HG02870 (cell line): ENCODE measurements around the gene P2RY8.
"Not testable (repeated sequence)": the region's sequence is repeated elsewhere in the genome, so short reads cannot be mapped to it uniquely, and the experiment has no call there.

ENCODE experiments used
- ATAC-seq: cut with Tn5 transposase; IDR thresholded peaks from one replicate; pipeline ENCODE4 v1.9.1; 2021; ENCODE audit warnings: mild to moderate bottlenecking, moderate library complexity; ENCODE audit not compliant: unreplicated experiment

The P2RY8 gene

DNA sequence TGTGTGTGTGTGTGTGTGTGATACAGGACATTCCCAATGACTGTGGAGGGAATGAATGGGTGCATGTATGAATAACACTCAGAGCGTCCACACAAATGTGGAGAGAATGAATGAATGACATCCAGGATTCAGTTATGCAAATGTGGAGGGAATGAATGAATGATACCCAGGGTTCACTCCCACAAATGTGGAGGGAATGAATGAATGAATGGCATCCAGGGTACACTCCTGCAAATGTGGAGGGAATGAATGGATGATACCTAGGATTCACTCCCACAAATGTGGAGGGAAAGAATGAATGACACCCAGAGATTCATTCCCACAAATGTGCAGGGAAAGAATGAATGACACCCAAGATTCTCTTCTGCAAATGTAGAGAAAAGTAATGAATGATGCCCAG lies 48.2 kb downstream of the P2RY8 start:
- ATAC-seq, result no peak

DNA sequence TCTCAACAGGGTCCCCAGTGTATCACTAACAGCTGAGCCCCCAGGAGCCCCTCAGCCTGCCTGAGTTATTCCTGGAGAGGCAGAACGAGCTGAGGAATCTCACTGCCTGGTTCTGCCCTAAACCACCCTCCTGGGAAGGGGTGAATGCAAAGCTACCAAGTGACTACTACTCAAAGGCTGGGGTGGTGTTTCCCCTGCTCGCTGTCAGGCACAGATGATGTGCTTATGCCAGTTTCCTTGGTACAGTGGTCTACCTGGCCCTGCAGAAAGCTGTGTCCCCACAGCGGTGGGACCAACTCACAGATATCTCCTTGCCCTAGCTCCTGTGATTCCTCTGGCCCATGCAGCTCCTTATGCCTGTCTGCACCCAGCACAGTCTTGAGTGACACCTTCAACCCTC lies 48.8 kb downstream of the P2RY8 start:
- ATAC-seq, result no peak

DNA sequence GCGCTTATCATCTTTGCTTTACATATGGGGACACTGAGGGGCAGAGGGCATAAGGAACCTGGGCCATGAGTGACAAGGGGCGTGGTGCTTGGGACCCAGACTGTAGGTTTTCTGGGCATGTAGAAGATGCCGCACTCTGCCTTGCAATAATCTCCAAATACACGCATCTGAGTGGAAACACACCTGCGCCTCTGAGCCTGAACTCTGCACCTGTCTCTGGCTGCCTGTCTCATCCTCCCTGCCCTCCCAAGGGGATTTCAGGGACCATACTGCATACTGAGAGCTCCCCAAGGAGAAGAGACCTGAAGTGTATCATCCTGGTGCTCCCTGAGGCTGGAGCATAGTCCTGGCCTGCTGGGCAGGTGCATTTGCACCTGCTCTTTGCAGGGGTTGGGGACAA lies 49.6 kb downstream of the P2RY8 start:
- no peak for ATAC-seq

DNA sequence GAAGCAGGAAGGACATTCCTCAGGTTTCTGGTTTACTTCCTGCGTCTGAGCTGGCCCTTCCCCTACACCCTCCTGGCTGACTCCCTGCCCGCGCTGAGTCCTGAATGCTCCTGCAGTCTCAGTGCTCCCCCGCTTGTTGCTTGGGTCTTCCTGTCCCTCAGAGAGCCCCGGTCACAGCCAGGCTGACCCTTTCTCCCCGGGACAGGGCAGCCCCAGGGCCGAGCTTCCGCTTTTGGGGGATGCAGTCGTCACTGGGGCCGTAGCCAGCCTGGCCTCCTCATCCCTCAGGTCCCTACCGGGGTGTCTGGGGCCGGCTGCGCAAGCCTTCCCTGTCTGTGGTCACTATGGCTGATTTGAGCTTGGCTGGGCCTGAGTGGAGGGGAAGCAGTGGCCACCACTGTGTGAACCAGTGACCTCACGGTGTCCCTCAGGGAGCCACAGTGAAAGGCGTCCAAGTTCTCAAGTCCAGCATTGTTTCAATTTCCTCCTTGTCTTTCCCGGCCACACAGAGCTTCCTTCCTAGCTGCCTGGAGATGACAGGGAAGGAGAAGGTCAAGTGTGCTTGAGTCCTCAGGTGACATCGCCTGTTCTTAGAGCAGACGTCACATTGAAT lies 50.1 kb downstream of the P2RY8 start:
- ATAC-seq, result no peak

DNA sequence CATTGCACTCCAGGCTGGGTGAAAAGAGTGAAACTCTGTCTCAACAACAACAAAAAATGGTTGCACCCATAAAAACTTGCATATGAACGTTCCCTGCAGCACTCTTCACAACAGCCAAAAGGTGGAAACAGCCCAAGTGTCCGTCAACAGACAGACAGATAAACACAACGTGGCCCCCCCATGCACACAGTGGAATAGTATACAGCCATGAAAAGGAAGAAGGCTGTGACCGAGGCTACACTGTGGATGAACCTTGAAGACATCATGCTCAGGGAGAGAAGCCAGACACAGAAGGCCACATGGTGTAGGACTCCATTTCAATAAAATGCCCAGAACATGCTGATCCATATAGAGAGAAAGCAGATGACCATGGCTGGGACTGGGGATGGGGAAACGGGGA lies 50.8 kb downstream of the P2RY8 start:
- no peak for ATAC-seq

DNA sequence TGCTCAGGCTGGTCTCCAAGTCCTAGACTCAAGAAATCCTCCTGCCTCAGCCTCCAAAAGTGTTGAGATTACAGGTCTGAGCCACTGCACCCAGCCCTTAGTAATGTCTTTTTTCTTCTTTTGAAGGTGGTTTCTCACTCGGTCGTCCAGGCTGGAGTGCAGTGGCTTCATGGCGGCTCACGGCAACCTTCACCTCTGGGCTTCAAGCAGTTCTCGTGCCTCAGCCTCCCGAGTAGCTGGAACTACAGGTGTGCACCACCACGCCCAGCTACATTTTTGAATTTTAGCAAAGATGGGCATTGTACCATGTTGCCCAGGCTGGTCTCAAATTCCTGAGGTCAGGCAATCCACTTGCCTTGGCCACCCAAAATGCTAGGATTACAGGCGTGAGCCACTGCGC lies 52.0 kb downstream of the P2RY8 start:
- ATAC-seq, result no peak

DNA sequence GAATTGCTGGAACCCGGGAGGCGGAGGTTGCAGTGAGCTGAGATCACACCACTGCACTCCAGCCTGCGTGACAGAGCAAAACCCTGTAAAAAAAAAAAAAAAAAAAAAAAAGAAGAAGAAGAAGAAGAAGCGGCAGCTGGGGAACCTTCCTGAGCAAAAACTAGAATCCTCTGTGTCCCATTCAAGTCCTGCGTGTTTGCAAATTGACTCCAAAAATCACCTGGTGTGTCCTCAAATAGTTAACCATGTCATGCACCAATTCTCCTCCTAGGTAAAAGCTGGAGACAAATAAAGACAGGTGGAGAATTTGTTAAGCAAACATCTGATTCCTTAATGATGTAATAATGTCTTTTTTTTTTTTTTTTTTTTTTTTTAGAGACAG lies 52.4 kb downstream of the P2RY8 start:
- ATAC-seq, result peak; percentile 15

DNA sequence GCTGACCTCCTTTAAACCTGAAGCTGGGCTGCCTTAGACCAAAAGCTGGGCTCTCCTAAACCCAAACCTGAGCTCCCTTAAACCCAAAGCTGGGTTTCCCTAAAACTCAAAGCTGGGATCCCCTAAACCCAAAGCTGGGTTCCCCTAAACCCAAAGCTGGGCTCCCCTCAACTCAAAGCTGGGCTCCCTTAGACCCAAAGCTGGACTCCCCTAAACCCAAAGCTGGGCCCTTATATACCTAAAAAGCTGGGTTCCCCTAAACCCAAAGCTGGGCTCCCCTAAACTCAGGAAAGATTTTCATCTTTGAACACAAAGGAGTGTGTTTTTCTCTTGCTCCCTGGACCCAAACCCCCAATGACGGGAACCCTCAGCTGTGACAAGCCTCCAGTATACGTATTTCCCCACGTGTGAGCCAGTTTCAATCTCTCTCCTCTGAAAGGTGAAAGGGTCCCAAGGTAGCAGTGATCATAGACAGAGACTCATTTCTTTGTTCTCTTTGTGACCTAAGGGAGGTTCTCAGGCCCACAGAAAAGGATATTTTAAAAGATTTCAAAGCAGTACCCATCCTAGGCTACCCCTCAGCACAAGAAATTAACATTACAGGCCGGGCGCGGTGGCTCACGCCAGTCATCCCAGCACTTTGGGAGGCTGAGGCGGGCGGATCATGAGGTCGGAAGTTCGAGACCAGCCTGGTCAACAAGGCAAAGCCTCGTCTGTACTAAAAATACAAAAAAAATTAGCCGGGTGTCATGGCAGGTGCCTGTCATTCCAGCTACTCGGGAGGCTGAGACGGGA lies 52.9 kb downstream of the P2RY8 start:
- peak; percentile 49 for ATAC-seq

DNA sequence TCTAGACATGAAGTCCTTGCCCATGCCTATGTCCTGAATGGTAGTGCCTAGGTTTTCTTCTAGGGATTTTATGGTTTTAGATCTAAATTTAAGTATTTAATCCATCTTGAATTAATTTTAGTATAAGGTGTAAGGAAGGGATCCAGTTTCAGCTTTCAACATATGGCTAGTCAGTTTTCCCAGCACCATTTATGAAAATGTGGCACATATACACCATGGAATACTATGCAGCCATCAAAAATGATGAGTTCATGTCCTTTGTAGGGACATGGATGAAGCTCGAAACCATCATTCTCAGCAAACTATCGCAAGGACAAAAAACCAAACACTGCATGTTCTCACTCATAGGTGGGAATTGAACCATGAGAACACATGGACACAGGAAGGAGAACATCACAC lies 54.5 kb downstream of the P2RY8 start:
- not testable (repeated sequence) for ATAC-seq

DNA sequence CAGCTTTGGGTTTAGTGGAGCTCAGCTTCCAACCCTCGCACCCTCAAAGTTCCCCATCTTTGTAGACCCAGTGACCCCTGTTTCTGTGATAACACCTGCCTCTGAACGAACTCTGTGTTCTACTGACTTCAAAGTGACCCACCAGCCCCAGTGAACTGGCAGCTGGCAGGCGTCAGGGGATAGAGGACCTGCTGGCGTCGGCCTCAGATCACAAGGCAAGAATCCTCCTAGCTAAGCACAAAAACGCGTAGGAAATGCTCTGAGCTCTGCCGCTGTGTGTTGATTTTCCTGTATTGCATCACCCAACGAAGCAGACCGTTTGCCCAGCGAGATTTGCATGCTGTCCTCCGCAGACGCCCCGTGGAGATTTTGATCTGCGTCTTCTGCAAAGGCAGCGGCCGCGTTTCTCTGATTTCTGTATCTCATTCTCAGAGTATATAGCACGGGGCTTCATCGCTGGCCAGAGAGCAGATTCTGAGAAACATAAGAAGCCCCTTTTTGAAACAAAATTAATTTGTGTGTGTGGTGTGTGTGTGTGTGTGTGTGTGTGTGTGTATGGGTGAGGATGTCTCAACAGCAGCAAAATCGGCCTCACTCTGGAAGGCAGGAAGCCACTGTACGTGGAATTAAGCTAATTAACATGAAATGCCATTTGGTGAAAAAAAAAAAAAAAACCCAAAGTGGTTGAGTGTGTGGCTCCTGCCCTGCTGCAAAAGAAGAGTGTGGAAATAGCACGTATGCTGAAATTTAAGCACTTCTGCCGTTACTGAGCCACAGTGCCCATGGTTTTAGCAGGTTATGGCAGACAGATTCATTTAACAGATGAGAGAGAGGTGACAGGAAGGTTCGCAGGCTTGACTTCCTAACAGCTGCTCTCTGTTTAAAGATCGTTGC lies 55.1 kb downstream of the P2RY8 start:
- no peak for ATAC-seq

DNA sequence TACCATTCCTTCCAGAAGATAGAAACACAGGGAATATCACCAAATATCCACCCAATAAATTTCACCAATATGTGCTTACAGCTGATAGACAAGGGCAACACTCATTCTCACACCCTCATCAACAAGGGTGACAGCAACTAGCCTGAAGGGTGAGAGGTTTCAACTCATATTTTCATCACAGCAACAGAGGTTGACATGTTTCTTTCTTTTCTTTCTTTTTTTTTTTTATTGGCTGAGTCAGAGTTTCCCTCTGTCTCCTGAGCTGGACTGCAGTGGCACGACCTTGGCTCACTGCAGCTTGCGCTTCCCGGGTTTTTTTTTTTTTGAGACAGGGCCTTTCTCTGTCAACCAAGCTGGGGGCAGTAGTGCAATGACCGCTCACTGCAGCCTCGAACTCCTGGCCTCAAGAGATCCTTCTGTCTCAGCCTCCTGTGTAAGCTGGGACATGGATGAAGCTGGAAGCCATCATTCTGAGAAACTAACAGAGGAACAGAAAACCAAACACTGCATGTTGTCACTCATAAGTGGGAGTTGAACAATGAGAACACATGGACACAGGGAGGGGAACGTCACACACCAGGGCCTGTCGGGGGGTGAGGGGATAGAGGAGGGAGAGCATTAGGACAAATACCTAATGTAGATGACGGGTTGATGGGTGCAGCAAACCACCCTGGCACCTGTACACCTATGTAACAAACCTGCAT lies 56.8 kb downstream of the P2RY8 start:
- ATAC-seq, result no peak

DNA sequence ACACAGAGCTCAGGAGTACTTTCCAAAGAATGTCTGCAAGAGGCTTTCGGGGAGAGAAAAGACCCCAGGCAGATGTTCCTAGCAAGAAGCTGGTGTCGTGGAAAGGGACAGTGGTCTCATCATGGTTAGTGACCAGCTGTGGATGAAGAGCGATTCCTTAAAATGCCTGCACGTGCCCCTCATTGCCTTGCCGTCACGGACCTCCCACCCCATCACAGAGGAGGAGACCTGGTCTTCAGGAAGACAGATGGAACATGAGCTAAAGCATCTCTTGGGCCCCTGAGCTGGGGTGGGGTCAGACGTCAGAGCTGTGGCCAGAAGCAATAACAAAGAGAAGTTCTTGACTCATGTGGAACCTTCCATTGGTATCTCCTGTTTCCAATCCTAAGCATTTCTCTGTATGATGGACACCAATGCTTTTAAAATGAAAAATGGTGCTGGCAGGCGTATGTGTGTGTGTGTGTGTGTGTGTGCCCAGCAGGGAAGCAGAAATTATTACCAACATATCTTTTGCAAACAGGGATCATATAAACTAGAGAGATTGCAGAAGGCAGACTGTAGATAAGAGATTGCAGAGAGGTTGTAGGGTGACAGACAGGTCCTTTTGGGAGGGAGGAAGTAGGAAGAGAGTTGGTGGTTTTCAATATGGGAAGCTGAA lies 59.1 kb downstream of the P2RY8 start:
- no peak for ATAC-seq

DNA sequence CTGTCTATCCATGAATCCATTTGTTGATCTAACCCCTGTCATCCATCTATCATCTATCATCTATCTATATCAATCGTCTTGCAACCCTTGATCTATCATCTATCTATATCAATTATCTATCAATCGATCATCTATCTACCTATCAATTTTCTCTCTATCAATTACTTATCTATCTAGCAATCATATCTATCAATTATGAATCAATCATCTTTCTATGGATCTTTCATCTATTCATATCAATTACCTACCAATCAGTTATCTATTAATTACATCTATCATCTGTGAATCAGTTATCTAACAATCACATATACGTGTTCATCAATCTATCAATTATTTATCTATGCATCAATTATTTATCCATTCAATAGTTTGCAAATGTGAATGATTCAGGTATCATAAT lies 59.8 kb downstream of the P2RY8 start:
- ATAC-seq, result no peak

DNA sequence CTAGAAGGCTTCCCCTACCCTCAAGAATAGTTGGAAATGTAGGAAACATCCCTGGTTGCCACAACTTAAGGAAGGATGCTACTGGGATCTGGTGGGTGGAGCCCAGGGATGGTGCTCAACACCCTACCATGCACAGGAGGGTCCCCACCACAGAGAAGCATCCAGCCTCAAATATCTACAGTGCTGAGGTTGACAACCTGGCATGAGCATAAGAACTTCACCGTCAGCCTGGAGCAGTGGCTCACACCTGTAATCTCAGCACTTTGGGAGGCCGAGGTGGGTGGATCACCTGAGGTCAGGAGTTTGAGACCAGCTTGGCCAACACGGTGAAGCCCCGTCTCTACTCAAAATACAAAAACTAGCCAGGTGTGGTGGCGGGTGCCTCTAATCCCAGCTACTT lies 60.3 kb downstream of the P2RY8 start:
- ATAC-seq, result no peak

DNA sequence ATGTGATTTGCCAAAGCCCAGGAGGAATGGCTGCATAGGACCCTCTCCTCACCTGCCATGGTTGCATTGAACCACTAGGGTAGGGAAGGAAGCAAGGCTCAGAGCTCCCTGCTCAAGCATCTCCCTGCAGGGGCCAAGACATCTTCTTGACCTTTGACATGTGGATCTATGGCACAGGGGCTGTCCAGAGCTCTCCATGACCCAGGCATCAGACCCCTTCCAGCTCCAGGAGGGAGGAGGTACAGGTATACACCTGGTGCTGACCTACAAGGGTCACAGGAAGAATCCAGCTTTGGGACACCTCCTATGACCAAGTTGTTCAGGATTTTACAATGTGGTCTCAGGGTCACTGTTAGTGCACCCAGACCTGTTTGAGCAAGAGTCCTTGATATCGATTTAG lies 61.1 kb downstream of the P2RY8 start:
- ATAC-seq, result no peak

DNA sequence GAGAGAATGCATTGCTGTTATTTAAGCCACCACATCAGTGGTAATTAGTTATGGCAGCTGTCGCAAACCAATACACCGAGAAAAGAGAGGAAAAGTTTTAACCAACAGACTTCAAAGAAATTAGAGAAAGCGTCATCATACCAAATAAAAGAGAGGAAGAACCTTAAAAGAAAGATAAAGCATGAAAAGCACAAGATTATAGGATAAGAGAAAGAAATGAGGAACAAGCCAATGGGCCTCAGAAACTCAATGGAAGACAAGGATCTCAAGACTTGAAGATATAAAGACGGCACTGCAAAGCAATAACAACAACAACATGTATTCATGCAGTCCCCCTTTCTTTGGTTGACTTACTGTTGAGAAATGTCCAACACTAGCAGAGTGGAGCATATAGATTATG lies 61.5 kb downstream of the P2RY8 start:
- ATAC-seq, result no peak

DNA sequence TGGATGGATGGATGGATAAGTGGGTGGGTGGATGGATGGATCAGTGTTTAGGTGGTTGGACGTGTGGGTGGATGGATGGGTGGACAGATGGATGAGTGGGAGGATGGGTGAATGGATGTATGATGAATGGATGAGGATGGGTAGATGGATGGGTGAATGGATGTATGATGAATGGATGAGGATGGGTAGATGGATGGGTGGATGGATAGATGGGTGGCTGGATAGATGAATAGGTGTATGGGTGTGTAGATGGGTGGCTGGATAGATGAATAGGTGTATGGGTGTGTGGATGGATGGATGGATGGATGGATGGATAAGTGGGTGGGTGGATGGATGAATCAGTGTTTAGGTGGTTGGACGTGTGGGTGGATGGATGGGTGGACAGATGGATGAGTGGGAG lies 62.4 kb downstream of the P2RY8 start:
- ATAC-seq, result not testable (repeated sequence)

DNA sequence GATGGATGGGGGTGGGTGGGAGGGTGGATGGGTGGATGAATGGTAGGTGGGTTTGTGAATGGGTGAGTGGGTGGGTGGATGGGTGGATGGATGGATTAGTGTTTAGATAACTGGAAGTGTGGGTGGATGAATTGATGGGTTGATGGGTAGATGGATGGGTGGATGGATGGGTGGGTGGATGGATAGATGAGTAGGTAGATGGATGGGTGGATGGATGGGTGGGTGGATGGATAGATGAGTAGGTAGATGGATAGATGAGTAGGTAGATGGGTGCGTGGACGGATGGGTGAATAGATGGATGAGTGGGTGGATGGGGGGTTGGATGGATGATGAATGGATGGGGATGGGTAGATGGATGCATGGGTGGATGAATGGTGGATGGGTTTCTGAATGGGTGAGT lies 64.0 kb downstream of the P2RY8 start:
- no peak for ATAC-seq

DNA sequence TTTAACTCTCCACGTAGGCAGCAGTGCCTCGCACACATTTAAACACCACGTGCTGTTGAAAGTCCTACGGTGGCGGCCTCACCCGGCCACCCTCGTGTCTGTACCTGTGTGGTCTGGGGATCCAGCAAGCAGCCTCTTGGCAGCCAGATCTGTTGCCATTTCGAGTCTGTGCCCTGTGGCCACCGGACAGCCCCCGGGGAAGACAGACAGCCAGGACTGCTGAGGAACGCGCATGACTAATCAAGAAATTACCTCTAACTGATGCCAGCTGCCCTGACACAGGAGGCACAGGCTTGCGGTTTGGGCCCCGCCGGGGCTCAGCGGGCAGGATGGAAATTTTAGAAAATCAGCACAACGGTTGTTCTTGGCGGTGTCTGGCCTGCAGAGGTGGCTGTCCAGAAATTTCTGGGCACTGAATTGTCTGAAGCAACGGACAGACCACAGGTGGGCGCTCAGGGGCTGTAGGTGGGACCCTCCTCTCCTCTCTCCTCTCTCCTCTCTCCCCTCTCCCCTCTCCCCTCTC lies 68.7 kb downstream of the P2RY8 start:
- no peak for ATAC-seq

DNA sequence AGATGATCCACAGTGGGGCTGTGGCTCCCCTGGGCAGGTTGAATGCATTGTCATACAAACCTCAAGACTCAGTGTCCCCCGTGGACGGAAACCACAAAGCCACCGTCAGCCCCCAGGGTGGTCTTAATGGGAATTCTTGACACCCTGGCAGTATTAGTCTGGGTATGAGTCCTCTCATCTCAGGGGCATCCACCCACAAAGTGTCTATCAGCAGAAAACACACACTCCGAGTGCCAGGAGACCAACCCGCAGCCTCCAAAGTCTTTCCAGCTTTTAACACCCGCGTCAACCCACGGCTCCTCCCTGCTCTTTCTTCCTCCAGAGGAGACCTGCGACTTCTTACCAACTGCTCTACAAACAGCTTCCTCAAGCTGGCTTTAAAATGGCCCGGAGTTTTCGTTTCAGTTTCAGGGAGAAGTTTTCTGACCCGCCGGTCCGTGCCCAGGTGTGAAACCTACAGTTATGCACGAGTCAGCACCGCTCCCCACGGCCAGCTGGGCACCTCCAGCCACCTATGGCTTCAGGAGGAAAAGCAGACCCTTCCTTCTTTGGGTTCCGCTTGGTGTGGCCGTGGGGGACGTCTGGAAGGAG lies 69.9 kb downstream of the P2RY8 start:
- no peak for ATAC-seq
